Upper lobe of left lung (tissue), 6 donors: ENCODE data around the gene SIL1. TPM values are rescaled to one million over a fixed set of nuclear protein-coding genes. Genes with fewer than 3 reads are reported as not detected.
A peak's percentile ranks its signal among the peaks of the same experiment; 100 is the strongest.

Experiments
- ATAC-seq, 2 donors: fragments of 200-7000 bp; cut with Tn5 transposase; one replicate each; pipeline ENCODE4 v1.9.1; 2022; ENCODE audit warnings: mild to moderate bottlenecking in 2 of 2, moderate library complexity in 2 of 2; ENCODE audit not compliant: low FRiP score in 2 of 2
- DNase-seq, 2 donors: peaks; one replicate each; pipeline ENCODE4 v3.0.0-alpha.2; 2019 to 2020
- H3K27ac ChIP-seq, 4 donors: fragments of 200-600 bp; sonication (generic); one replicate each; pipeline ENCODE4 v1.5.1; 2016 to 2019
- H3K27me3 ChIP-seq, 4 donors: fragments of 200-600 bp; sonication (generic); one replicate each; pipeline ENCODE4 v1.5.1; 2017 to 2019
- H3K36me3 ChIP-seq, 4 donors: fragments of 200-600 bp; sonication (generic); one replicate each; pipeline ENCODE4 v1.5.1; 2016 to 2019
- H3K4me1 ChIP-seq, 4 donors: fragments of 200-600 bp; sonication (generic); one replicate each; pipeline ENCODE4 v1.5.1; 2018 to 2019
- H3K4me3 ChIP-seq, 4 donors: fragments of 200-600 bp; sonication (generic); one replicate each; pipeline ENCODE4 v1.5.1; 2017 to 2019; ENCODE audit warnings: mild to moderate bottlenecking in 2 of 4, moderate library complexity in 1 of 4
- H3K9me3 ChIP-seq, 4 donors: fragments of 200-600 bp; sonication (generic); one replicate each; pipeline ENCODE4 v1.5.1; 2018 to 2019
- CTCF ChIP-seq, 6 experiments: fragments of 450-650 bp in 4 of 6; fragments of 200-600 bp in 2 of 6; sonication (generic) in 2 of 6; IDR thresholded peaks; one replicate each; pipeline ENCODE4 v1.5.1; 2016 to 2019; ENCODE audit warnings: antibody characterized with exemption in 6 of 6
- EP300 ChIP-seq, 4 donors: sonication (generic); formaldehyde crosslinking; IDR thresholded peaks; one replicate each; pipeline ENCODE4 v1.5.1; 2017; ENCODE audit warnings: antibody characterized with exemption in 4 of 4, control low read depth in 2 of 4
- POLR2A ChIP-seq, 4 donors: fragments of 450-650 bp; IDR thresholded peaks; one replicate each; pipeline ENCODE4 v1.5.1; 2016 to 2017; ENCODE audit warnings: antibody characterized with exemption in 4 of 4, mild to moderate bottlenecking in 2 of 4
- POLR2AphosphoS5 ChIP-seq, 2 donors: sonication (generic); formaldehyde crosslinking; IDR thresholded peaks; one replicate each; pipeline ENCODE4 v1.5.1; 2017; ENCODE audit warnings: antibody characterized with exemption in 2 of 2
- WGBS, 2 donors: methylation state at CpG; one replicate each; pipeline ENCODE4 v1.1.5; 2017 to 2018; 5-methylcytosine and 5-hydroxymethylcytosine counted together
- total RNA-seq, 6 donors: library from RNA; depleted of rRNA in 4 of 6; stranded (reverse); fragments of >200 nt in 4 of 6; gene quantifications; one replicate each; pipeline versions ENCODE4 v1.1.0 to v1.2.1, GENCODE V29; 2016 to 2021
- donor health status: DM: no; HTN: no; CAD: no; lungs with moderate emphysema.
- donor health status: DM: no; HTN: yes; CAD: no; lungs with severe emphysema.

Gene SIL1
- total RNA-seq, 6 donors from 2014 or later: 30.2 to 83.8 (median 51.2) TPM

GRCh38 chr5:138955013-138955660, 243.0 kb downstream of the SIL1 start:
- Histone ChIP-seq H3K4me3 (no peak overlapping the region), H3K27me3 (no peaks in the 10 kb centered on the region), H3K36me3 (peaks cover 0 to 11% (median 0%) of the 10 kb centered on the region in 4 donors), H3K4me1 (peaks cover 40 to 51% (median 45%) of the 10 kb centered on the region in 4 donors), H3K9me3 (no peaks in the 10 kb centered on the region), H3K27ac (peak overlapping the region in 2 of 4 donors; percentile 28 to 80)
- WGBS, 2 donors: 74 to 75% methylated on average over 10 to 12 of the region's 12 CpGs
- TF ChIP-seq POLR2AphosphoS5 (IDR thresholded peaks at IDR 0.05) (no peak), POLR2A (IDR thresholded peaks at IDR 0.05) (no peak), EP300 (IDR thresholded peaks at IDR 0.05) (no peak), CTCF (IDR thresholded peaks at IDR 0.05) (no peak)
- DNase-seq (peak in 1 of 2 donors; percentile 22), ATAC-seq (no peak)

DNA sequence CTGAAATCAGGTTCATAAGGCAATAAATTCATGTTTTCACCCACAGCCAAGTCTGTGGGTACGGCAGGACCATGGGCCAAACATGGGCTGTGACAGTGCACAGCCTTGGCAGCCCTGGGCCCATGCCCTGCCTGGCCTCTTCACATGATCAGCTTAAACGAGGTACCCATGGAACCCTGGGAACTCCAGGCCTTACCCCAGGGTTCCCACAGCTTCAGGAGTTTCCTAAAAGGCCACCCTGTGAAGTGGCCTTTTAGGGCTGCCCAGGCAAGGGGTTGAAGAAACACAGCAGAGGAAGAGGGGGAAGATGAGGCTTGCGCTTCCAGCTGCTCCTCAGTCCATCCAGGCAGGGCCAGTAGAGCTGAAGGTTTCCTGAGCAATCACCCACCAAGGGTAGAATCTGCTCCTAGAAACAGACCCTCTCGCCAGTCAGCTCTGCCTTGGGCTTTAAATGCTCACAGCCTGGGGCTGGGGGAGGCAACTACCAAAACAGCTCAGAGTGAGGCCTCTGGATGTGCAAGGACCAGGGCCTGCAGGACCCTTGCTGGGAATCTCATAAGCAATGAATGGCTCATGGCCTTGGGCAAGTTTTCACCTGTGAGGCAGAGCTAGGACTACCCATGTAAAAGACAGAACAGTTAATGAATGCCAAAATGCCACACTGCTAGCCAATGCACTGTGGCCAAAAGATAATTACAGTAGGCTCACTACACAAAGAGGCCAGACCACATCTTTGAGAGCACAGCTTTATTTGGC, 243.7 kb downstream of the SIL1 start:
- DNase-seq (peak in 1 of 2 donors; percentile 14), ATAC-seq (no peak)
- WGBS, 2 donors: 77 to 83% methylated on average over 4 of the region's 4 CpGs
- TF ChIP-seq EP300 (IDR thresholded peaks at IDR 0.05) (no peak), CTCF (IDR thresholded peaks at IDR 0.05) (no peak), POLR2A (IDR thresholded peaks at IDR 0.05) (no peak), POLR2AphosphoS5 (IDR thresholded peaks at IDR 0.05) (no peak)
- Histone ChIP-seq H3K9me3 (no peaks in the 10 kb centered on the region), H3K27ac (peak overlapping the region in 3 of 4 donors; percentile 37 to 80 (median 66)), H3K36me3 (peaks cover 0 to 11% (median 0%) of the 10 kb centered on the region in 4 donors), H3K4me1 (peaks cover 43 to 56% (median 49%) of the 10 kb centered on the region in 4 donors), H3K27me3 (no peaks in the 10 kb centered on the region), H3K4me3 (no peak overlapping the region)

- peaks cover 43 to 56% (median 49%) of the 10 kb centered on the region in 4 donors for H3K4me1 ChIP-seq
- H3K9me3 ChIP-seq: no peaks in the 10 kb centered on the region
- no peaks in the 10 kb centered on the region for H3K27me3 ChIP-seq
- DNase-seq (peak; percentile 82 to 88), ATAC-seq (peak; percentile 84 to 89)
- H3K27ac ChIP-seq: peak overlapping the region in 3 of 4 donors; percentile 37 to 80 (median 66)
- WGBS, 2 donors: 29 to 42% methylated on average over 7 to 14 of the region's 14 CpGs
- TF ChIP-seq EP300 (IDR thresholded peaks at IDR 0.05): no peak
- peak; percentile 30 to 75 for TF ChIP-seq POLR2AphosphoS5 (IDR thresholded peaks at IDR 0.05)
- H3K36me3 ChIP-seq: peaks cover 0 to 11% (median 0%) of the 10 kb centered on the region in 4 donors
- H3K4me3 ChIP-seq: no peak overlapping the region
Observed at GRCh38 chr5:138953387-138954256, 244.5 kb downstream of the SIL1 start.

DNA sequence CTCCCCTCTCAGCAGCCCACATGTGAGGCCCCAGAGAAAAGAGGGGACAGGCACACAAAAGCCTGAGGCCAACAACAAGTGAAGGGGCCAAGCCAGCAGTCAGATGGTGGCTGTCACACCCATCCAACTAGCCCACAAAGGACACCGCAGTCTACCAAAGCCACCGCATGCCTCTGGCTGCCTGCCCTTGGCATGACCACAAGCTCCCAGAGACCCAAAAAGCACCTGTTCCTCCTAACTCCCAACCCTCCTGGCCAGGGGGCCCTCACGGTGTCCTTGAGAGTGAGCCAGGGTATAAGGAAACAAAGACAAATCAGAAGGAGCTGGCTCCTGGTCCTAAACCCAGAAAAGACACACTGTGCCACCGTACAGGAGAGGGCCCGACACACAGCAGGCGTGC, 245.2 kb downstream of the SIL1 start:
- Histone ChIP-seq H3K4me3 (no peak overlapping the region), H3K27ac (peak overlapping the region; percentile 20 to 80 (median 52)), H3K9me3 (no peaks in the 10 kb centered on the region), H3K36me3 (peaks cover 0 to 11% (median under 1%) of the 10 kb centered on the region in 4 donors), H3K27me3 (no peaks in the 10 kb centered on the region), H3K4me1 (peaks cover 49 to 56% (median 49%) of the 10 kb centered on the region in 4 donors)
- 15 to 17% methylated on average over 4 to 6 of the region's 6 CpGs for WGBS, 2 donors
- no peak for TF ChIP-seq POLR2A (IDR thresholded peaks at IDR 0.05)
- TF ChIP-seq EP300 (IDR thresholded peaks at IDR 0.05): no peak
- no peak for TF ChIP-seq CTCF (IDR thresholded peaks at IDR 0.05)
- TF ChIP-seq POLR2AphosphoS5 (IDR thresholded peaks at IDR 0.05): no peak
- peak in 1 of 2 donors; percentile 19 for DNase-seq
- peak; percentile 0 to 11 for ATAC-seq
